Omental fat pad (tissue), 4 donors: ENCODE data around the gene ESAM. TPM values are rescaled to one million over a fixed set of nuclear protein-coding genes. Genes with fewer than 3 reads are reported as not detected.

Experiments used
- ATAC-seq: fragments of 150-250 bp; one replicate; pipeline ENCODE4 v1.9.1; 2016; ENCODE audit warnings: mild to moderate bottlenecking, moderate library complexity; ENCODE audit not compliant: low FRiP score
- DNase-seq: peaks from one replicate; pipeline ENCODE4 v3.0.0-alpha.2; 2019; ENCODE audit warnings: low spot score
- total RNA-seq, 4 donors: library from RNA; depleted of rRNA; stranded (reverse); fragments of >200 nt; gene quantifications; one replicate each; pipeline ENCODE4 v1.1.0, GENCODE V29; 2016
- TF ChIP-seq, protein P1 (sequence below), 3 donors: fragments of 450-650 bp; IDR thresholded peaks; one replicate each; pipeline ENCODE4 v1.5.1; 2016 to 2017; ENCODE audit warnings: antibody characterized with exemption in 3 of 3, mild to moderate bottlenecking in 3 of 3, moderate library complexity in 2 of 3

Gene ESAM
- total RNA-seq, 4 donors from 2014 or later: 23.0 to 116 (median 62.6) TPM

DNA sequence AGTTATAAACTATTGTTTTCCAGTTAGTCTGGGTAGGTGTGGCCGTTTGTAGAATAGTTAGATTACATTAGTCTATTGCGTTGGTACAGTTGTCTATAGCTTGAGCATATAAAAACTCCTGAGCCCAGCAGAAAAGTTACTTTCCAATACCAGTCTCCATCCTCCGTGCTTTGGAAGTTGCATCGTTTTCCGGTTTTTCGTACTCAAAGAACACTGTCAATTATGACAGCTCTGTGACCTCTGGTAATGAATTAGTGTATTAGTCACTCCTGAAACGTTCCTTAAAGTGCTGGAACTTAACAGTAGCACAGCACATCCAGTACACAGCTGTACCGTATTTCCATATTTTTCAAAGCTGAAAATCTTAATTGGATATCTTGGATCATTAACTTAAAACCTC lies 38.9 kb upstream of the ESAM start:
- DNase-seq: no peak
- ATAC-seq: peak; percentile 48
- TF ChIP-seq, protein P1, sequence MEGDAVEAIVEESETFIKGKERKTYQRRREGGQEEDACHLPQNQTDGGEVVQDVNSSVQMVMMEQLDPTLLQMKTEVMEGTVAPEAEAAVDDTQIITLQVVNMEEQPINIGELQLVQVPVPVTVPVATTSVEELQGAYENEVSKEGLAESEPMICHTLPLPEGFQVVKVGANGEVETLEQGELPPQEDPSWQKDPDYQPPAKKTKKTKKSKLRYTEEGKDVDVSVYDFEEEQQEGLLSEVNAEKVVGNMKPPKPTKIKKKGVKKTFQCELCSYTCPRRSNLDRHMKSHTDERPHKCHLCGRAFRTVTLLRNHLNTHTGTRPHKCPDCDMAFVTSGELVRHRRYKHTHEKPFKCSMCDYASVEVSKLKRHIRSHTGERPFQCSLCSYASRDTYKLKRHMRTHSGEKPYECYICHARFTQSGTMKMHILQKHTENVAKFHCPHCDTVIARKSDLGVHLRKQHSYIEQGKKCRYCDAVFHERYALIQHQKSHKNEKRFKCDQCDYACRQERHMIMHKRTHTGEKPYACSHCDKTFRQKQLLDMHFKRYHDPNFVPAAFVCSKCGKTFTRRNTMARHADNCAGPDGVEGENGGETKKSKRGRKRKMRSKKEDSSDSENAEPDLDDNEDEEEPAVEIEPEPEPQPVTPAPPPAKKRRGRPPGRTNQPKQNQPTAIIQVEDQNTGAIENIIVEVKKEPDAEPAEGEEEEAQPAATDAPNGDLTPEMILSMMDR (IDR thresholded peaks at IDR 0.05): no peak

DNA sequence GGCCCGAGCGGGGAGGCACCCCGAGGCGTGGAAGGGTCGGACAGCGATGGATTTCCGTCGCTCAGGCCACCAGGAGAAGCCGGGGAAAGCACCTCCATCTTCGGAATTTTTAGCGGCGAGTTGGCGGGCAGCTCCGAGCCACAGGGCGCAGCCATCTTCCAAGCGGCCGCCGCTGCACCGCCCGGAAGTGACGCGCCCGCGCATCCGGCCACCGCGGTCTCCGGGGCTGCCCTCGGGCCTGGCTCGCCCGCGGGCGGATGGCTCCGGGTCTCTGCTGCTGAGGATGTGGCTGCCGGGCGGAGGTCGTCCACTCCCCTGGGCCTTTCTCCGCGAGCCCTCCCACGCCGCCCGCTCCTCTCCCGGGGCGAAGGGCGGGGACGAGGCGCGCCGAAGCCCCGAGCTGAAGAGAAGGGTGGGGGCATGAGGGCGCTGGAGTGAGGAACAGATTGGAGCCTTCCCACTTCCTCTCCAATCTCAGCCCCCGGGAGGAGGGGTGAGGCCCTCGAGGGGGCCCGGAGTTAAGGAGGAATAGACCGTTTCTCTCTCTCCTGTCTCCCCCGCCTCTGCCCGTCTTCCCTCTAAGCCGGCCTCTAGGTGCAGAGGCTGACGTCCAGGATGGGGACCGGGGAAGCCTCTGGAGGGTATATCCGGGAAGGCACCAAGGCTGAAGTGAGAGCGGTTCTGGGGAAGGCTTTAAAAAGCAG lies 38.3 kb upstream of the ESAM start, which contains the start of gene MSANTD2:
Gene MSANTD2 (minus strand): TSS at position 181 of the 704 bp plus-strand sequence. CDS start 26 bp downstream, at position 155.
- peak; percentile 95 for ATAC-seq
- DNase-seq: peak; percentile 32
- TF ChIP-seq, protein P1 (IDR thresholded peaks at IDR 0.05): no peak

DNA sequence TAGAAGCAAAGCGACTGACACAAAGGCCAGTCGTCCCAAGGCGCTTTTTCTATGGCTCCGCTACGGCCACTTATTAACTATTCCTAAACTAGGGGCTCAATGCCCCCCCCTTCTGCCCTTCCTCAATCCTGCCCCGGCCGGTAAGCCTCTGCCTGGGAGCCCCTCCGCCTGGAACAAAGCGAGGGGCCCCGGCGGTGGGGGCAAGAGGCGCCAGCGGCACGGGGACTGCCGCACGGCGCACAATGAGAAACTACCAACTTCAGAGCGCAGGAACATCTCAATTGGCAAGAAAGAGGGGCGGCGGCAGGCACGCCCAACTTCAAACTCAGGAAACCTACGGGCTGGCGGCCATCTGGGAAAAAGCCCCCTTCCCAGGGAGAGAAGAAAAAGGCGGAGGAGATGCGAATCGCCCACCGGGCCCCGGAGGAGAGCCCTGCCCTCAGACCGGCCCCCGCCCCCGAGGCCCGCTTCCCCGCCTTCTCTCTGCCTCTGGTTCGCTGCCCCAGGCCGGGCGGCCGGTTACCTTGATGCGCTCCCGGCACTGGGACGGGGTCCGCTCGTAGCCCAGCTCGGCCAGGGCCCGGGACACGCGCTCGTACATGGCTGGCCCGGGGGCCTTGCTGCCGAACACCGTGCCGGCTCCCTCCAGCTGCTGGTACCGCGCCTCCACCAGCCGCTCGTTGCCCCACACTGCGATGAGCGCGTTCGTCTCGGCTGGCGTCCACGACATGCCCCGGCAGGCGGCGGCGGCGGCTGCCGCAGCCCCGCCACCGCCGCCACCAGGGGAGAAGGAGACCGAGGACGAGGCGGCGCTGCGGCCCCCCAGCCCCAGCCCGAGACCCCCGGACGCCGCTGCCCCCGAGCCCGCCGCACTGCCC lies 37.5 kb upstream of the ESAM start:
- ATAC-seq (peak; percentile 27), DNase-seq (no peak)
- TF ChIP-seq, protein P1 (IDR thresholded peaks at IDR 0.05): no peak

DNA sequence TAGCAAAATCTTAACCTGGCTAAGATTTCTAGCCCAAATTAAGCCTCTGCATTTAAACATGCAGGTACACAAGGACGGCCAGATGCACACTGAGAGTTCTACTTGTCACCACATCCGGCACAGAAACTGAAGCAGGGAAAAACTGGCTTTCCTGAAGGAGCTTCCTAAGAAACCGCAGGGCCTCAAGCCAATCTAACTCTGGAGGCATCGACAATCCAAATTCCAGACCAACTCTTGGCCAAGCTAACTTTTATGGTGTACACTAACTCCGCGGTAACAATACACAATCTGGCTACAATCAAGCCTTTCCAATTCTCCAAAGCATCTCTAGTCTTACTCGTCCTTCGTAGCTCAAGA lies 36.9 kb upstream of the ESAM start:
- no peak for DNase-seq
- no peak for ATAC-seq
- TF ChIP-seq, protein P1 (IDR thresholded peaks at IDR 0.05): no peak

DNA sequence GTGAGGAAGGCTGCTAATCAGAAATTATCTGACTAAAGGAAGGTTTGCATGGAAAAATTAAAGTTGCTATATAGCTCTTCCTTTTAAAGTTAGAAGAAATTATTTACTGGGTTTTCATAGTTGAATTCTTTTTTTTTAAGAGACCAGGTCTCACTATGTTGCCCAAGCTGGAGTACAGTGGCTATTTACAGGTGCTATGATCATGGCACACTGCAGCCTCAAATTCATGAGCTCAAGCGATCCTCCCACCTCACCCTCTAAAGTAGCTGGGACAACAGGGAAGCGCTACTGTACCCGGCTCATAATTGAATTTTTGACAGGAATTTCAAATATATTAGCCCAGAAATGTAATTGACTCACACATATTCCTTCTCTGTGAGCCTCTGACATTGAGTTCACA lies 34.2 kb upstream of the ESAM start:
- DNase-seq: no peak
- ATAC-seq: no peak
- TF ChIP-seq, protein P1 (IDR thresholded peaks at IDR 0.05): no peak

DNA sequence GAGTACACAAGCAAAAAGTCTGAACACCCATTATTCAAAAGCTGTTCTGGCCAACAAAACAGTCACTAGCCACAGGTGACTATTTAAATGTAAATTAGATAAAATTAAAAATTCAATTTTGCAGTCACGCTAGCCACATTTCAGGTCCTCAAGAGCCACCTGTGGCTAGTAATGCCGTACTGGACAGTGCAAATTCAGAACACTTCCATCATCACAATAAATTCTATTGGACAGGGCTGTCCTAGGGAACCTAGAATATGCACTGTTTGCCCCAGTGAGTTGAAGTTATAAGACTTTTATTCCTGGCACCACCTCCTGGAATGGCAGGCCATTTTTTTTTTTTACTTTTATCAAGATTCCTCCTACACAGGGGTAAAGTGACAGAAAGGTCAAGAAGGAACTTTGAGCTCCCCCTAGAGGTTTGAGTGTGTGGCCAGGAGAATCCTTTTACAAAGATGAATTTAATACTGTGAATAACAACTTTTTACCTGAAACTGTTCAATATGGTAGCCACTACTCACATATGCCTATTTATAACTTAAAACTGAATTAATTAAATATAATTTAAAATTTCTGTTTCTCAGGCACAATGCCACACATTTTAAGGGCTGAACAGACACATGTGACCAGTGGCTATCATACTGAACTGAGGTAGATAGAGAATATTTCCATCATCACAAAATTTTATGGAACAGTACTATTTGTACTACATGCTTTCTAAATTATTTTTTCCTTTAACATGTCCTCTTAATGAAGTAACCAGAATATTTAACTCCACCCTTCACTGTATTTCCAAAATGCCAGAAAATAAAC lies 31.6 kb upstream of the ESAM start:
- no peak for ATAC-seq
- TF ChIP-seq, protein P1 (IDR thresholded peaks at IDR 0.05): no peak
- DNase-seq: no peak
